ENCODE results near the gene FOXI3. TPM values are rescaled to one million over a fixed set of nuclear protein-coding genes. Genes with fewer than 3 reads are reported as not detected.

Gene FOXI3
- total and polyA plus RNA-seq, 8 donors, result 2.2 TPM; not detected in 7

GRCh38 chr2:88471083-88471942, 18.8 kb upstream of the FOXI3 start:
- H3K4me1 ChIP-seq, result no peaks in the 10 kb centered on the region
- H3K9me3 ChIP-seq, result no peaks in the 10 kb centered on the region
- peaks cover 0 to 26% (median 7%) of the 10 kb centered on the region in 3 donors for H3K27me3 ChIP-seq
- no peak for TF ChIP-seq CTCF (IDR thresholded peaks at IDR 0.05)
- no peak for TF ChIP-seq POLR2AphosphoS5 (IDR thresholded peaks at IDR 0.05)
- no peak for TF ChIP-seq EP300 (IDR thresholded peaks at IDR 0.05)
- no peak for TF ChIP-seq POLR2A (IDR thresholded peaks at IDR 0.05)
- no peaks in the 10 kb centered on the region for H3K36me3 ChIP-seq
- intact Hi-C loops (cut with DNase I; ENCODE audit: low total_unique reads), result no loop called here
- DNase-seq, result no peak
- H3K4me3 ChIP-seq, result no peak overlapping the region
- 39 to 49% (median 46%) methylated on average over 11 of the region's 11 CpGs for WGBS, 5 donors
- no peak overlapping the region for H3K27ac ChIP-seq

GRCh38 chr2:88469202-88470114, 17.0 kb upstream of the FOXI3 start:
- peaks cover 0 to 20% (median 7%) of the 10 kb centered on the region in 3 donors for H3K27me3 ChIP-seq
- TF ChIP-seq POLR2AphosphoS5 (IDR thresholded peaks at IDR 0.05), result no peak
- no peaks in the 10 kb centered on the region for H3K36me3 ChIP-seq
- 64 to 81% (median 77%) methylated on average over 4 of the region's 4 CpGs for WGBS, 5 donors
- intact Hi-C loops (cut with DNase I; ENCODE audit: low total_unique reads), result no loop called here
- H3K4me1 ChIP-seq, result no peaks in the 10 kb centered on the region
- no peak overlapping the region for H3K4me3 ChIP-seq
- DNase-seq, result no peak
- no peak overlapping the region for H3K27ac ChIP-seq
- H3K9me3 ChIP-seq, result no peaks in the 10 kb centered on the region

- H3K4me1 ChIP-seq, result no peaks in the 10 kb centered on the region
- WGBS, 5 donors, result 81 to 90% (median 85%) methylated on average over 5 of the region's 5 CpGs
- no peak for TF ChIP-seq POLR2A (IDR thresholded peaks at IDR 0.05)
- TF ChIP-seq CTCF (IDR thresholded peaks at IDR 0.05), result no peak
- TF ChIP-seq POLR2AphosphoS5 (IDR thresholded peaks at IDR 0.05), result no peak
- no peak for TF ChIP-seq EP300 (IDR thresholded peaks at IDR 0.05)
- H3K36me3 ChIP-seq, result no peaks in the 10 kb centered on the region
- H3K27me3 ChIP-seq, result peaks cover 0 to 36% (median 0%) of the 10 kb centered on the region in 3 donors
- intact Hi-C loops (cut with DNase I; ENCODE audit: low total_unique reads), result no loop called here
- no peaks in the 10 kb centered on the region for H3K9me3 ChIP-seq
- no peak overlapping the region for H3K27ac ChIP-seq
- no peak overlapping the region for H3K4me3 ChIP-seq
- no peak for DNase-seq
Measured at GRCh38 chr2:88464153-88464552, 11.7 kb upstream of the FOXI3 start.

- TF ChIP-seq CTCF (IDR thresholded peaks at IDR 0.05) (no peak), EP300 (IDR thresholded peaks at IDR 0.05) (no peak), POLR2A (IDR thresholded peaks at IDR 0.05) (no peak), POLR2AphosphoS5 (IDR thresholded peaks at IDR 0.05) (no peak)
- Histone ChIP-seq H3K4me3 (no peak overlapping the region), H3K36me3 (no peaks in the 10 kb centered on the region), H3K9me3 (peaks cover 0 to under 1% (median 0%) of the 10 kb centered on the region in 4 donors), H3K4me1 (no peaks in the 10 kb centered on the region), H3K27me3 (peaks cover 5 to 90% (median 25%) of the 10 kb centered on the region in 3 donors), H3K27ac (no peak overlapping the region)
- WGBS, 5 donors, result 27 to 50% (median 38%) methylated on average over 1 of the region's 1 CpG
- DNase-seq, result no peak
- intact Hi-C loops (cut with DNase I; ENCODE audit: low total_unique reads), result no loop called here
Measured at GRCh38 chr2:88458633-88459032, 6.1 kb upstream of the FOXI3 start.

Measured in stomach (tissue), 9 donors.